ENCODE measurements around the gene COL18A1. TPM values are rescaled to one million over a fixed set of nuclear protein-coding genes. Genes with fewer than 3 reads are reported as not detected.

Gene COL18A1
- total and polyA plus RNA-seq, 10 donors, result 35.0 to 208 (median 86.4) TPM

DNA sequence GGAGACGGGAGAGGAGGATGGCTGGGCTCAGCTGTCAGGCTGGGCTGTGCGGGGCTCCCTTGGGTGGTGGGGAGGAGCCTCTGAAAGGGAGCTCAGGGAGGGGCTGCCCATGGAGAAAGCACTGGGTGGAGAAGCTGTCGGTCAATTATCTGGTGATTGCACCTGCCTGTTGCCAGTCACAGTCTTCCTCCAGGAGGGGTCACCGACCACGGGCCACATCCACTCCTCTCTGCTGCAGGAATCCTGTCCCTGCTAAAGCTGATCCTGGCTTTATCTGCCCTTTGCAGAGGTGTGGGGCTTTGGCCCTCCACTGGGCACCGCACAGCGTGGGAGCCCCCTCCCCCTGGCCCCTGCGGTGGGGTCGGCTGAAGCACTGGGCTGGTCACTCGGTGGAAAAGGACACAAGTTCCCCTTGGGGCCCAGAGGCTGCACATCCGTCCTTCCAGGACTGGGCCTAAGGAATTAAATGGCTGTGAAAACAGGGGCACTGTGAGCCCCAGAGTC, 21.8 kb upstream of the COL18A1 start:
- Histone ChIP-seq H3K4me1 (peaks cover 4 to 21% (median 14%) of the 10 kb centered on the region in 6 donors), H3K4me3 (no peak overlapping the region), H3K27ac (no peak overlapping the region), H3K36me3 (no peaks in the 10 kb centered on the region), H3K27me3 (replicated peaks in 1 of 7) (peaks cover 0 to 56% (median 0%) of the 10 kb centered on the region in 7 donors), H3K9me3 (peaks cover 0 to 7% (median 0%) of the 10 kb centered on the region in 8 donors)
- no peak for TF ChIP-seq CTCF (IDR thresholded peaks at IDR 0.05 in 8 of 11, conservative IDR thresholded peaks at IDR 0.05 in 3 of 11)
- no peak for TF ChIP-seq POLR2AphosphoS5 (IDR thresholded peaks at IDR 0.05)
- TF ChIP-seq POLR2A (IDR thresholded peaks at IDR 0.05), result no peak
- WGBS, 5 donors, result 67 to 86% (median 83%) methylated on average over 5 to 11 of the region's 11 CpGs
- DNase-seq, result peak; percentile 39
- intact Hi-C loops (cut with DNase I; ENCODE audit: low total_unique reads), result no loop called here

GRCh38 chr21:45383615-45384201, 21.3 kb upstream of the COL18A1 start:
- Histone ChIP-seq H3K27me3 (replicated peaks in 1 of 7) (peaks cover 0 to 56% (median 0%) of the 10 kb centered on the region in 7 donors), H3K27ac (no peak overlapping the region), H3K36me3 (no peaks in the 10 kb centered on the region), H3K4me3 (no peak overlapping the region), H3K4me1 (peaks cover 4 to 23% (median 14%) of the 10 kb centered on the region in 6 donors), H3K9me3 (peaks cover 0 to 7% (median 0%) of the 10 kb centered on the region in 8 donors)
- intact Hi-C loops (cut with DNase I; ENCODE audit: low total_unique reads), result no loop called here
- TF ChIP-seq POLR2A (IDR thresholded peaks at IDR 0.05) (no peak), POLR2AphosphoS5 (IDR thresholded peaks at IDR 0.05) (no peak), CTCF (IDR thresholded peaks at IDR 0.05 in 8 of 11, conservative IDR thresholded peaks at IDR 0.05 in 3 of 11) (no peak)
- DNase-seq, result peak; percentile 68
- WGBS, 5 donors, result 47 to 75% (median 67%) methylated on average over 14 to 26 of the region's 26 CpGs

GRCh38 chr21:45384656-45385548, 20.1 kb upstream of the COL18A1 start:
- H3K27ac ChIP-seq, result no peak overlapping the region
- 82 to 87% (median 85%) methylated on average over 30 of the region's 30 CpGs for WGBS, 5 donors
- TF ChIP-seq CTCF (IDR thresholded peaks at IDR 0.05 in 8 of 11, conservative IDR thresholded peaks at IDR 0.05 in 3 of 11) (no peak), POLR2AphosphoS5 (IDR thresholded peaks at IDR 0.05) (no peak), POLR2A (IDR thresholded peaks at IDR 0.05) (no peak)
- no peaks in the 10 kb centered on the region for H3K36me3 ChIP-seq
- H3K9me3 ChIP-seq, result peaks cover 0 to 7% (median 0%) of the 10 kb centered on the region in 8 donors
- DNase-seq, result peak; percentile 40
- intact Hi-C loops (cut with DNase I; ENCODE audit: low total_unique reads), result no loop called here
- peaks cover 0 to 51% (median 0%) of the 10 kb centered on the region in 7 donors for H3K27me3 ChIP-seq (replicated peaks in 1 of 7)
- no peak overlapping the region for H3K4me3 ChIP-seq
- H3K4me1 ChIP-seq, result peaks cover 4 to 23% (median 14%) of the 10 kb centered on the region in 6 donors

Measured in spleen (tissue), 11 donors.